Activated T-cell treated with anti-CD3 and anti-CD28 coated beads, Interleukin-2, amount 50 U/mL, for 4 hours (primary cell): ENCODE measurements around the gene BCL6. TPM values are rescaled to one million over a fixed set of nuclear protein-coding genes. Genes with fewer than 3 reads are reported as not detected.
A peak's percentile ranks its signal among the peaks of the same experiment; 100 is the strongest.
"Not testable (repeated sequence)": the region's sequence is repeated elsewhere in the genome, so short reads cannot be mapped to it uniquely, and the experiment has no call there.

Experiments
- ATAC-seq, 2 donors: fragments of 200-7000 bp; cut with Tn5 transposase; one replicate each; pipeline ENCODE4 v1.10.0; 2021
- DNase-seq: peaks from one replicate; pipeline ENCODE4 v3.0.0-alpha.2; 2020
- H3K27me3 Mint-ChIP-seq: one replicate; pipeline ENCODE4 v1.8.0; 2021; ENCODE audit warnings: low read depth, mixed read lengths
- H3K36me3 Mint-ChIP-seq: one replicate; pipeline ENCODE4 v1.8.0; 2022; ENCODE audit warnings: mixed read lengths; ENCODE audit not compliant: insufficient read depth
- H3K4me1 Mint-ChIP-seq: one replicate; pipeline ENCODE4 v1.8.0; 2021; ENCODE audit warnings: low read depth, mixed read lengths
- H3K4me3 Mint-ChIP-seq: one replicate; pipeline ENCODE4 v1.8.0; 2021; ENCODE audit warnings: mild to moderate bottlenecking, moderate library complexity, mixed read lengths
- H3K9me3 Mint-ChIP-seq: one replicate; pipeline ENCODE4 v1.8.0; 2021; ENCODE audit warnings: mixed read lengths
- total RNA-seq, 3 donors: library from RNA; stranded (reverse); gene quantifications; one replicate each; pipeline ENCODE4 v1.2.1, GENCODE V29; 2021

BCL6 gene
- total RNA-seq, 3 donors from 2014 or later: 35.7 to 40.5 (median 39.1) TPM

GRCh38 chr3:187698499-187699399 lies 46.5 kb downstream of the BCL6 start:
- Mint-ChIP-seq H3K4me1 (no peaks in the 10 kb centered on the region), H3K9me3 (no peaks in the 10 kb centered on the region), H3K27me3 (peaks cover 16% of the 10 kb centered on the region), H3K4me3 (no peak overlapping the region), H3K36me3 (no peaks in the 10 kb centered on the region)
- DNase-seq: no peak
- no peak for ATAC-seq

DNA sequence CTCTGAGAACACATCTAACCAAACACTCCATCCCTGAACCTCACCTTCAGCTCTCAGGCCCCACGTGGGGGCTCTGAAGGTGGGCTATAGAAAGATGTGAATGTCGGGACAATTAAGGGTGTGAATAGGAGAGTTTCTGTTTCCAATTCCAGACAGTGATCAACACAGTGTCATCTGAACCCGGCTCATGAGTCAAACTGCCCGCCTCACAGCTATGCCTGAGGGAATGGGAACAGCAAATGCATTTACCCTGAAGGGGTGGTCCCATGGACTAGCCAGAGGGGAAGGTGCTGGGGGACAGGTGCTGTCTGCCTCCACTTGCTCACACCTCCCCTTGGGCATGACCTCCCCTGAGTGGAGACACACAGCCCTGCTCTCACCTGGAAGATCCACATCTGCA lies 49.2 kb downstream of the BCL6 start:
- Mint-ChIP-seq H3K4me3 (no peak overlapping the region), H3K4me1 (no peaks in the 10 kb centered on the region), H3K36me3 (no peaks in the 10 kb centered on the region), H3K27me3 (peaks cover 24% of the 10 kb centered on the region), H3K9me3 (no peaks in the 10 kb centered on the region)
- DNase-seq (no peak), ATAC-seq (no peak)

- no peak for ATAC-seq
- peaks cover 26% of the 10 kb centered on the region for H3K27me3 Mint-ChIP-seq
- DNase-seq: no peak
- no peaks in the 10 kb centered on the region for H3K4me1 Mint-ChIP-seq
- no peaks in the 10 kb centered on the region for H3K36me3 Mint-ChIP-seq
- no peak overlapping the region for H3K4me3 Mint-ChIP-seq
- H3K9me3 Mint-ChIP-seq: no peaks in the 10 kb centered on the region
Observed at GRCh38 chr3:187695449-187695848, 49.8 kb downstream of the BCL6 start.

- no peaks in the 10 kb centered on the region for H3K4me1 Mint-ChIP-seq
- ATAC-seq: no peak
Observed at GRCh38 chr3:187694801-187695200, 50.5 kb downstream of the BCL6 start.

DNA sequence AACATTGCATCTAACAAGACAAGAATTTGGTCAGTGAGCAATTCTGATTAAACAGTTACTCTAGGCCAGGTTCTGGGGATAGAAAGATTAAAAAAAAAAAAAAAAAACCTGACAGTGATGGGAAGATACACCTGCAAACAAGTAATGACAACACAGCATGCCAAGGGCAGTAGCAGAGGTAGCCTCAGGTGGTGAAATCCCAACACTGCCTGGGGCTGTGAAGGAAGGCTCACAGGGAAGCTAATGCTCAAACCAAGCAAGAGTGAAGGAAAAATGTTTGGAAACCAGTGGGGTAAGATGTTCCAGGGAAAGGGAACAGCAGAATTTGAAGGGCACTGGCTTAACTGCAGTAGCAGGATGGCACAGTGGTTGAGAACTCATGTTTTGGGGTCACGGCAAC lies 51.8 kb downstream of the BCL6 start:
- DNase-seq: no peak
- H3K9me3 Mint-ChIP-seq: no peaks in the 10 kb centered on the region
- peaks cover 34% of the 10 kb centered on the region for H3K27me3 Mint-ChIP-seq
- ATAC-seq: no peak
- no peaks in the 10 kb centered on the region for H3K36me3 Mint-ChIP-seq
- no peak overlapping the region for H3K4me3 Mint-ChIP-seq
- H3K4me1 Mint-ChIP-seq: no peaks in the 10 kb centered on the region

More at GRCh38 chr3:187694801-187695200, 50.5 kb downstream of the BCL6 start:
- H3K9me3 Mint-ChIP-seq: no peaks in the 10 kb centered on the region
- H3K4me3 Mint-ChIP-seq: no peak overlapping the region
- DNase-seq: no peak
- peaks cover 29% of the 10 kb centered on the region for H3K27me3 Mint-ChIP-seq
- H3K36me3 Mint-ChIP-seq: no peaks in the 10 kb centered on the region

GRCh38 chr3:187689984-187690383 lies 55.3 kb downstream of the BCL6 start:
- H3K27me3 Mint-ChIP-seq: peaks cover 42% of the 10 kb centered on the region
- peaks cover 16% of the 10 kb centered on the region for H3K9me3 Mint-ChIP-seq
- DNase-seq: no peak
- no peaks in the 10 kb centered on the region for H3K36me3 Mint-ChIP-seq
- no peak for ATAC-seq
- H3K4me1 Mint-ChIP-seq: no peaks in the 10 kb centered on the region
- no peak overlapping the region for H3K4me3 Mint-ChIP-seq

GRCh38 chr3:187686621-187687273 lies 58.5 kb downstream of the BCL6 start:
- peaks cover 4% of the 10 kb centered on the region for H3K4me1 Mint-ChIP-seq
- no peak overlapping the region for H3K4me3 Mint-ChIP-seq
- DNase-seq: no peak
- H3K36me3 Mint-ChIP-seq: no peaks in the 10 kb centered on the region
- no peak for ATAC-seq
- H3K9me3 Mint-ChIP-seq: peaks cover 19% of the 10 kb centered on the region
- peaks cover 35% of the 10 kb centered on the region for H3K27me3 Mint-ChIP-seq

- DNase-seq (no peak), ATAC-seq (no peak)
- Mint-ChIP-seq H3K4me1 (peaks cover 4% of the 10 kb centered on the region), H3K9me3 (peaks cover 19% of the 10 kb centered on the region), H3K27me3 (peaks cover 32% of the 10 kb centered on the region), H3K4me3 (no peak overlapping the region), H3K36me3 (no peaks in the 10 kb centered on the region)
Observed at GRCh38 chr3:187685948-187686347, 59.3 kb downstream of the BCL6 start.

- Mint-ChIP-seq H3K36me3 (no peaks in the 10 kb centered on the region), H3K27me3 (peaks cover 34% of the 10 kb centered on the region), H3K9me3 (peaks cover 19% of the 10 kb centered on the region), H3K4me1 (peaks cover 4% of the 10 kb centered on the region), H3K4me3 (no peak overlapping the region)
- peak; percentile 84 to 89 for ATAC-seq
- no peak for DNase-seq
Observed at GRCh38 chr3:187684880-187685279, 60.4 kb downstream of the BCL6 start.

- H3K27me3 Mint-ChIP-seq: peaks cover 36% of the 10 kb centered on the region
- no peak for DNase-seq
- H3K4me1 Mint-ChIP-seq: peaks cover 4% of the 10 kb centered on the region
- H3K4me3 Mint-ChIP-seq: no peak overlapping the region
- ATAC-seq: peak in 1 of 2 donors; percentile 36
- H3K36me3 Mint-ChIP-seq: no peaks in the 10 kb centered on the region
- peaks cover 19% of the 10 kb centered on the region for H3K9me3 Mint-ChIP-seq
Observed at GRCh38 chr3:187684444-187684843, 60.8 kb downstream of the BCL6 start.

DNA sequence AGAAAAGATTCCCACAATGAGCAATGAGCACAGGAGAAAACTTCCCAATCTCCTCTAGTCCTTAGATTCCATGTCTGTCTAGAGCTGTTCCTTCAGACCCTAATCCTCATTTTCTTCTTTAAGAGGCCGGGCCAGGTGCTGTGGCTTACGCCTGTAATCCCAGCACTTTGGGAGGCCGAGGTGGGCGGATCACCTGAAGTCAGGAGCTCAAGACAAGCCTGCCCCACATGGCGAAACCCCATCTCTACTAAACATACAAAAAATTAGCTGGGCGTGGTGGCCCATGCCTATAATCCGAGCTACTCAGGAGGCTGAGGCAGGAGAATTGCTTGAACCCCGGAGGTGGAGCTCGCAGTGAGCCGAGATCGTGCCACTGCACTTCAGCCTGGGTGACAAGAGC lies 63.5 kb downstream of the BCL6 start:
- Mint-ChIP-seq H3K9me3 (peaks cover 16% of the 10 kb centered on the region), H3K27me3 (peaks cover 35% of the 10 kb centered on the region)
- DNase-seq, H3K4me1 Mint-ChIP-seq, H3K36me3 Mint-ChIP-seq, ATAC-seq, H3K4me3 Mint-ChIP-seq: not testable (repeated sequence)

DNA sequence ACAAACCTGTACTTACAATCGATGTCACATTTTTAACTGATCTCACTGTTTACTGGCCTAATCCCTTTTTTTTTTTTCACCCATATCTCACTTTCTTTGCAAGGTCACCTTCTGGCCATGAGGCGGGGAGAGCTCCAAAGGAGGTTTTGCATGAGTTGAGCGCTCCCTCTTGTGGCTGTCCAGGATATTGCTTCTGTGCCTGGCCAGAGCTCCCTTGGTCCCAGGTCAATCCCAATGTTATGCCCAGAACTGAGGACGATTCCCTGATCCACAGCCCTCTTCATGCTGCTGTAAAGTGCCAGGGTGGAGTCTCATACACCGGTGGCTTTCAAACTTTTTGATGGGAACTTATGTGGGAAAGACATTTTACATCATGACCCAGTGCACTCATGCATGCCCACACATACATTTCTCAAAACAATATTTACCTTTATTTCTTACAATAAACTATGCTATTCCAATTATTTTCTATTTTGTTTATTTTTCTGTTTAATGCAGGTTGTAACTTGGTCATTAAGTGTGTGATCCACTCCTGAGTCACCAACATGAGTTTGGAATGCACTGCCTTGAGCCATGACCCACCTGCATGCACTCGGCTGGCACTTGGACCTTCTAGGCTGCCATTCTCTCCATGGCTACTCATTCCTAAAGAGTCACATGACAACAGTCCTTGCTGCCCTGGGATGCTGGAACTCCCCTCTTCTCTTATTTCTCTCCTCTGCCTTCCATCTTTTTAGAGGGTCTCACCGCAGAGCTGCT lies 65.5 kb downstream of the BCL6 start:
- Mint-ChIP-seq H3K27me3 (peaks cover 42% of the 10 kb centered on the region), H3K9me3 (peaks cover 3% of the 10 kb centered on the region), H3K4me1 (peaks cover 4% of the 10 kb centered on the region), H3K36me3 (no peaks in the 10 kb centered on the region), H3K4me3 (no peak overlapping the region)
- ATAC-seq (peak in 1 of 2 donors; percentile 71), DNase-seq (peak; percentile 53)

DNA sequence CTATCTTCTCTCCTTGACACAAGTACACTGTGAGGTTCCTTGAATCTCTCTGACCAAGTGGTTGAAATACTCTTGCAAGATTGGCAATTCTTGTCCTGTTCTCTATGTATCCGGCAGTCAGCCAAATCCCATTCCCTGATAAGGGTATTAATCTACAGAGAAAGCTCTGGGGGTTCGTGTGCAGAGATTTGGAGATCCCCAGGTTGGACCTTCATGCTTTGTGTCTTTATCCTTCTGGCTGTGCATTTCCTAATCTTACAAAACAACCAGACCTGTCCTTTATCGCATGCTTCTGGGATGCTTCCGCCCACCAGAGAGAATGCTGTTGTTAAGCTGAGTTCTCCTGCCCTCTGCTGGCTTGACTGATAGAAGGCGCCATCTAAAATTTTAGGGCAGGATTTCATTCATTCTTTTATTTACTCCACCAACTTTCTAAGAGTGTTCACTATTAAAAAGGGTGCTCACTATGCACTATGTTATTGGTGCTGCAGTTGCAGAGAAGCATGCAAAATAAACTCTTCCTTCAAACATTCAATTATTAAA lies 66.5 kb downstream of the BCL6 start:
- ATAC-seq: peak; percentile 37 to 46
- H3K36me3 Mint-ChIP-seq: no peaks in the 10 kb centered on the region
- H3K9me3 Mint-ChIP-seq: no peaks in the 10 kb centered on the region
- no peak for DNase-seq
- no peak overlapping the region for H3K4me3 Mint-ChIP-seq
- H3K4me1 Mint-ChIP-seq: no peaks in the 10 kb centered on the region
- peaks cover 50% of the 10 kb centered on the region for H3K27me3 Mint-ChIP-seq

DNA sequence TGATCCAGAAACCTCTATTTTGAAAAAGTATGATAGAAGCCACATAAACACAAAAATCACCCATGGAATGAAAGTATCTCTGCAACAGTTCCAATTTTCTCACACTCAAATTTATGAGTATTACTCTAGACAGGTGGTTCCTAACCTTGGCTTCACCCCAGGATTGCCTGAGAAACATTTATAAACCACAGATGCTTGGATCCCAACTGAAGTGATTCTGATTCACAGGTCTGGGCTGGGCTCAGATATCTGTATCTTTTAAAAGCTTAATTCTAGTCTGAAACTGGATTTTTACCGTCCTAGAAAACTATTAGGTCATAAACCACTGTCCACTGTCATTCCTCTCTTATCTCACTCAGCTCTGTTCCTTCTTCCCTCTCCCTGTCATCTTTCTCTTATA lies 67.7 kb downstream of the BCL6 start:
- DNase-seq (no peak), ATAC-seq (no peak)
- Mint-ChIP-seq H3K36me3 (no peaks in the 10 kb centered on the region), H3K27me3 (peaks cover 48% of the 10 kb centered on the region), H3K4me3 (no peak overlapping the region), H3K9me3 (no peaks in the 10 kb centered on the region), H3K4me1 (no peaks in the 10 kb centered on the region)
